Esophagus squamous epithelium (tissue), 5 donors: Measurements from ENCODE around the gene PKN3. TPM values are rescaled to one million over a fixed set of nuclear protein-coding genes. Genes with fewer than 3 reads are reported as not detected.

Experiments
- DNase-seq: peaks from one replicate; lab custom pipeline; 2025; lab: John Stamatoyannopoulos, UW
- H3K27ac ChIP-seq, 4 donors: fragments of 200-600 bp; sonication (generic); one replicate each; pipeline ENCODE4 v1.5.1; 2016 to 2019; ENCODE audit warnings: mild to moderate bottlenecking in 1 of 4
- H3K27me3 ChIP-seq, 4 donors: fragments of 200-600 bp; sonication (generic); 1 replicate in 3 of 4; 2 replicates in 1 of 4; pipeline versions ENCODE4 v1.5.1 to v1.6.0; 2017 to 2021; ENCODE audit warnings: antibody characterized with exemption in 1 of 4
- H3K36me3 ChIP-seq, 3 donors: fragments of 200-600 bp; sonication (generic); one replicate each; pipeline ENCODE4 v1.5.1; 2016 to 2019
- H3K4me1 ChIP-seq, 3 donors: fragments of 200-600 bp; sonication (generic); one replicate each; pipeline ENCODE4 v1.5.1; 2017 to 2019
- H3K4me3 ChIP-seq, 4 donors: fragments of 200-600 bp; sonication (generic); 1 replicate in 3 of 4; 2 replicates in 1 of 4; pipeline ENCODE4 v1.5.1; 2016 to 2019; ENCODE audit warnings: mild to moderate bottlenecking in 2 of 4, moderate library complexity in 1 of 4
- H3K9me3 ChIP-seq, 3 donors: fragments of 200-600 bp; sonication (generic); one replicate each; pipeline ENCODE4 v1.5.1; 2016 to 2019
- CTCF ChIP-seq, 6 experiments: fragments of 450-650 bp in 4 of 6; fragments of 200-600 bp in 2 of 6; sonication (generic) in 2 of 6; IDR thresholded peaks; one replicate each; pipeline ENCODE4 v1.5.1; 2016 to 2019; ENCODE audit warnings: antibody characterized with exemption in 6 of 6, mild to moderate bottlenecking in 4 of 6, moderate library complexity in 4 of 6
- POLR2A ChIP-seq, 4 donors: fragments of 450-650 bp; IDR thresholded peaks; one replicate each; pipeline ENCODE4 v1.6.1; 2017; ENCODE audit warnings: antibody characterized with exemption in 4 of 4, mild to moderate bottlenecking in 4 of 4, moderate library complexity in 3 of 4
- WGBS, 2 donors: methylation state at CpG; one replicate each; pipeline ENCODE4 v1.1.5; 2018; 5-methylcytosine and 5-hydroxymethylcytosine counted together
- intact Hi-C: fragments of 100-400 bp; cut with DNase I; formaldehyde crosslinking; loops from one replicate; pipeline ENCODE4 v1.15.0; 2022
- total RNA-seq, 4 donors: library from RNA; depleted of rRNA; stranded (reverse); fragments of >200 nt; gene quantifications; one replicate each; pipeline ENCODE4 v1.1.0, GENCODE V29; 2016
- donor health status: DM: yes; HTN: yes; CAD: no.

Gene PKN3
- total RNA-seq, 4 donors from 2014 or later = 2.3 to 6.2 (median 3.2) TPM

- Histone ChIP-seq H3K4me1 (peaks cover 14 to 23% (median 14%) of the 10 kb centered on the region in 3 donors), H3K4me3 (no peak overlapping the region), H3K36me3 (peaks cover 0 to 31% (median 3%) of the 10 kb centered on the region in 3 donors), H3K27ac (no peak overlapping the region), H3K9me3 (no peaks in the 10 kb centered on the region), H3K27me3 (no peaks in the 10 kb centered on the region)
- intact Hi-C loops = no loop called here
- TF ChIP-seq POLR2A (IDR thresholded peaks at IDR 0.05) = no peak
- TF ChIP-seq CTCF (IDR thresholded peaks at IDR 0.05) = no peak
- DNase-seq = no peak
- 80% methylated on average over 4 to 5 of the region's 5 CpGs for WGBS, 2 donors
Observed at GRCh38 chr9:128727640-128728248, 25.4 kb downstream of the PKN3 start.

GRCh38 chr9:128728298-128728697, 26.0 kb downstream of the PKN3 start:
- H3K36me3 ChIP-seq = peaks cover 0 to 36% (median 4%) of the 10 kb centered on the region in 3 donors

GRCh38 chr9:128729302-128729701, 27.0 kb downstream of the PKN3 start:
- WGBS, 2 donors = 72 to 82% methylated on average over 4 to 5 of the region's 5 CpGs

More at GRCh38 chr9:128728298-128728697, 26.0 kb downstream of the PKN3 start:
- Histone ChIP-seq H3K4me1 (peaks cover 10 to 19% (median 10%) of the 10 kb centered on the region in 3 donors), H3K27ac (no peak overlapping the region), H3K4me3 (no peak overlapping the region), H3K9me3 (no peaks in the 10 kb centered on the region), H3K27me3 (no peaks in the 10 kb centered on the region)
- DNase-seq = no peak
- intact Hi-C loops = no loop called here
- no peak for TF ChIP-seq POLR2A (IDR thresholded peaks at IDR 0.05)
- TF ChIP-seq CTCF (IDR thresholded peaks at IDR 0.05) = no peak
- WGBS, 2 donors = 65 to 75% methylated on average over 6 to 7 of the region's 7 CpGs

GRCh38 chr9:128729766-128730517, 27.6 kb downstream of the PKN3 start:
- Histone ChIP-seq H3K9me3 (no peaks in the 10 kb centered on the region), H3K27me3 (no peaks in the 10 kb centered on the region), H3K36me3 (peaks cover 0 to 44% (median 7%) of the 10 kb centered on the region in 3 donors), H3K4me1 (peaks cover 0 to 9% (median 2%) of the 10 kb centered on the region in 3 donors), H3K4me3 (no peak overlapping the region), H3K27ac (no peak overlapping the region)
- intact Hi-C loops = no loop called here
- TF ChIP-seq CTCF (IDR thresholded peaks at IDR 0.05) (no peak), POLR2A (IDR thresholded peaks at IDR 0.05) (no peak)
- 86 to 94% methylated on average over 13 to 17 of the region's 27 CpGs for WGBS, 2 donors
- DNase-seq = no peak

More at GRCh38 chr9:128729302-128729701, 27.0 kb downstream of the PKN3 start:
- Histone ChIP-seq H3K27me3 (no peaks in the 10 kb centered on the region), H3K9me3 (no peaks in the 10 kb centered on the region), H3K27ac (no peak overlapping the region), H3K36me3 (peaks cover 0 to 37% (median 4%) of the 10 kb centered on the region in 3 donors), H3K4me1 (peaks cover 6 to 16% (median 8%) of the 10 kb centered on the region in 3 donors), H3K4me3 (no peak overlapping the region)
- TF ChIP-seq CTCF (IDR thresholded peaks at IDR 0.05) = no peak
- no peak for TF ChIP-seq POLR2A (IDR thresholded peaks at IDR 0.05)
- no peak for DNase-seq
- intact Hi-C loops = no loop called here

- intact Hi-C loops = no loop called here
- 66 to 89% methylated on average over 4 to 11 of the region's 13 CpGs for WGBS, 2 donors
- Histone ChIP-seq H3K4me3 (no peak overlapping the region), H3K9me3 (no peaks in the 10 kb centered on the region), H3K36me3 (peaks cover 0 to 53% (median 10%) of the 10 kb centered on the region in 3 donors), H3K4me1 (peaks cover 0 to 4% (median 0%) of the 10 kb centered on the region in 3 donors), H3K27me3 (no peaks in the 10 kb centered on the region), H3K27ac (no peak overlapping the region)
- TF ChIP-seq POLR2A (IDR thresholded peaks at IDR 0.05) (no peak), CTCF (IDR thresholded peaks at IDR 0.05) (no peak)
- no peak for DNase-seq
Observed at GRCh38 chr9:128731093-128731492, 28.8 kb downstream of the PKN3 start.
